GM12891 (cell line): ENCODE data around the gene GLP2R.

Experiments
- PAX5 ChIP-seq: IDR thresholded peaks from 2 replicates; pipeline ENCODE4 v1.6.1; 2011; ENCODE audit warnings: low read length, moderate library complexity, mild to moderate bottlenecking; ENCODE audit not compliant: insufficient read depth, severe bottlenecking
- POLR2A ChIP-seq: IDR thresholded peaks from 2 replicates; pipeline ENCODE4 v1.6.1; 2011; ENCODE audit warnings: low read depth, low read length, control low read depth
- POLR2AphosphoS5 ChIP-seq: IDR thresholded peaks from 2 replicates; pipeline ENCODE4 v1.6.1; 2011; ENCODE audit warnings: low read depth, low read length, control low read depth
- SPI1 ChIP-seq: IDR thresholded peaks from 2 replicates; pipeline ENCODE4 v1.6.1; 2011; ENCODE audit warnings: low read depth, low read length, control low read depth
- TAF1 ChIP-seq: IDR thresholded peaks from 2 replicates; pipeline ENCODE4 v1.6.1; 2011; ENCODE audit warnings: low read depth, low read length, control low read depth

GRCh38 chr17:9810100-9810949, 15.4 kb upstream of the GLP2R start:
- TF ChIP-seq POLR2A: no peak
- no peak for TF ChIP-seq TAF1
- no peak for TF ChIP-seq POLR2AphosphoS5
- no peak for TF ChIP-seq SPI1
- TF ChIP-seq PAX5: no peak
